HepG2 (cell line): Measurements from ENCODE around the gene P4HB. TPM values are rescaled to one million over a fixed set of nuclear protein-coding genes. Genes with fewer than 3 reads are reported as not detected.

Experiments
- ADNP ChIP-seq: sonication (generic); formaldehyde crosslinking; IDR thresholded peaks from 2 replicates; pipeline ENCODE4 v1.4.0; 2020; ENCODE audit warnings: missing genetic modification reagents
- BRD4 ChIP-seq: sonication (generic); formaldehyde crosslinking; IDR thresholded peaks from 2 replicates; pipeline ENCODE4 v1.4.0; 2020; ENCODE audit warnings: missing genetic modification reagents
- CBX5 ChIP-seq: sonication (generic); formaldehyde crosslinking; IDR thresholded peaks from 2 replicates; pipeline ENCODE4 v1.4.0; 2020; ENCODE audit warnings: missing genetic modification reagents, borderline replicate concordance
- FOXJ3 ChIP-seq: sonication (generic); formaldehyde crosslinking; IDR thresholded peaks from 2 replicates; pipeline ENCODE4 v1.4.0; 2020; ENCODE audit warnings: missing genetic modification reagents, mild to moderate bottlenecking, borderline replicate concordance
- GLI4 ChIP-seq: sonication (generic); formaldehyde crosslinking; IDR thresholded peaks from 2 replicates; pipeline ENCODE4 v1.5.1; 2020; ENCODE audit warnings: missing genetic modification reagents, mild to moderate bottlenecking, moderate library complexity, borderline replicate concordance
- HNF4G ChIP-seq, 2 experiments: sonication (generic) in 1 of 2; formaldehyde crosslinking in 1 of 2; IDR thresholded peaks; 2 replicates each; pipeline versions ENCODE4 v1.4.0 to v1.6.1; 2011 to 2020; ENCODE audit warnings: borderline replicate concordance in 2 of 2, low read depth in 2 of 2, mild to moderate bottlenecking in 2 of 2, low read length in 1 of 2, missing genetic modification reagents in 1 of 2, moderate library complexity in 1 of 2
- KLF6 ChIP-seq: IDR thresholded peaks from 2 replicates; pipeline ENCODE4 v1.8.0; 2016; ENCODE audit warnings: missing biosample characterization, missing genetic modification reagents
- KMT2A ChIP-seq: sonication (generic); formaldehyde crosslinking; IDR thresholded peaks from 2 replicates; pipeline ENCODE4 v1.4.0; 2020; ENCODE audit warnings: missing genetic modification reagents
- RERE ChIP-seq: IDR thresholded peaks from 2 replicates; pipeline ENCODE4 v1.6.1; 2016; ENCODE audit warnings: low read depth, missing genetic modification reagents, missing compliant biosample characterization
- REST ChIP-seq, 2 experiments: IDR thresholded peaks; 2 replicates each; pipeline ENCODE4 v1.6.1; 2011 to 2012; ENCODE audit warnings: low read length in 2 of 2, borderline replicate concordance in 1 of 2, low read depth in 1 of 2, mild to moderate bottlenecking in 1 of 2, moderate library complexity in 1 of 2
- SIX1 ChIP-seq: sonication (generic); formaldehyde crosslinking; IDR thresholded peaks from 2 replicates; pipeline ENCODE4 v1.4.0; 2020; ENCODE audit warnings: missing genetic modification reagents, borderline replicate concordance
- SP5 ChIP-seq: IDR thresholded peaks from 2 replicates; pipeline ENCODE4 v1.6.1; 2016; ENCODE audit warnings: low read depth, borderline replicate concordance
- STAT5B ChIP-seq: sonication (generic); formaldehyde crosslinking; IDR thresholded peaks from 2 replicates; pipeline ENCODE4 v1.4.0; 2020; ENCODE audit warnings: missing genetic modification reagents
- ZBTB33 ChIP-seq: sonication (generic); formaldehyde crosslinking; IDR thresholded peaks from 2 replicates; pipeline ENCODE4 v1.4.0; 2020; ENCODE audit warnings: missing genetic modification reagents
- ZNF496 ChIP-seq: sonication (generic); formaldehyde crosslinking; IDR thresholded peaks from 2 replicates; pipeline ENCODE4 v1.8.1; 2023; ENCODE audit warnings: mild to moderate bottlenecking, moderate library complexity, missing genetic modification reagents; ENCODE audit not compliant: insufficient replicate concordance
- polyA plus RNA-seq, 8 experiments: library from polyadenylated mRNA; depleted of rRNA in 3 of 8; stranded (reverse) in 7 of 8; unstranded in 1 of 8; fragments of >200 nt; fragmentation: Illumina TruSeq in 4 of 8; extraction: Trizol in 4 of 8; gene quantifications; 2 replicates each; pipeline versions ENCODE4 v1.2.1 to v1.2.3, GENCODE V29; 2011 to 2016; ENCODE audit warnings: low read depth in 4 of 8, missing spikeins in 1 of 8, mixed read lengths in 1 of 8; ENCODE audit not compliant: insufficient read depth in 1 of 8
- total RNA-seq, 5 experiments: library from RNA; depleted of rRNA; stranded (reverse); fragments of >200 nt; fragmentation: Illumina TruSeq; extraction: Trizol; gene quantifications; 2 replicates each; pipeline ENCODE4 v1.2.3, GENCODE V29; 2016; ENCODE audit warnings: low read depth in 1 of 5

The P4HB gene
- total and polyA plus RNA-seq, 2 of the 13 experiments (the other 11 are each of a cell fraction or from before 2014, with no cell fraction given): 185 to 782 TPM

- TF ChIP-seq RERE (0 out of 2 replicates have a peak, but pooled peaks have one; percentile 57), SIX1 (no peak), STAT5B (CRISPR knock-in tag) (no peak), ADNP (CRISPR knock-in tag) (no peak), GLI4 (CRISPR knock-in tag) (peak; percentile 73; the same call in 1 of the 2 replicates), SP5 (no peak), HNF4G (IDR thresholded peaks at IDR 0.05; ENCODE audit: borderline replicate concordance, low read depth, low read length) (no peak), HNF4G (CRISPR knock-in tag; IDR thresholded peaks at IDR 0.05; ENCODE audit: borderline replicate concordance, low read depth) (no peak), FOXJ3 (CRISPR knock-in tag) (peak; percentile 25; the same call in 1 of the 2 replicates), KMT2A (no peak), ZBTB33 (peak; percentile 90), ZNF496 (CRISPR knock-in tag) (no peak), BRD4 (CRISPR knock-in tag) (no peak; the same call in 1 of the 2 replicates), REST (IDR thresholded peaks at IDR 0.05; ENCODE audit: borderline replicate concordance in 1 of 2, low read depth in 1 of 2, low read length in 2 of 2) (no peak), CBX5 (CRISPR knock-in tag) (no peak; the same call in 1 of the 2 replicates), KLF6 (CRISPR knock-in tag) (0 out of 2 replicates have a peak, but pooled peaks have one; percentile 20)
Measured at GRCh38 chr17:81867170-81867990, 7.0 kb upstream of the P4HB start (continued).
